HTR-8/SVneo (cell line): ENCODE data around the gene C6.
"Not testable (repeated sequence)": the region's sequence is repeated elsewhere in the genome, so short reads cannot be mapped to it uniquely, and the experiment has no call there.

ENCODE experiments used
- DNase-seq: peaks from one replicate; pipeline ENCODE4 v3.0.0; 2011; ENCODE audit warnings: low spot score, mixed read lengths; ENCODE audit not compliant: insufficient read length
- FAIRE-seq: peaks from 2 replicates; lab custom pipeline; 2011; peaks lifted over from hg19 to GRCh38; lab: Jason Lieb, UNC

Gene C6

DNA sequence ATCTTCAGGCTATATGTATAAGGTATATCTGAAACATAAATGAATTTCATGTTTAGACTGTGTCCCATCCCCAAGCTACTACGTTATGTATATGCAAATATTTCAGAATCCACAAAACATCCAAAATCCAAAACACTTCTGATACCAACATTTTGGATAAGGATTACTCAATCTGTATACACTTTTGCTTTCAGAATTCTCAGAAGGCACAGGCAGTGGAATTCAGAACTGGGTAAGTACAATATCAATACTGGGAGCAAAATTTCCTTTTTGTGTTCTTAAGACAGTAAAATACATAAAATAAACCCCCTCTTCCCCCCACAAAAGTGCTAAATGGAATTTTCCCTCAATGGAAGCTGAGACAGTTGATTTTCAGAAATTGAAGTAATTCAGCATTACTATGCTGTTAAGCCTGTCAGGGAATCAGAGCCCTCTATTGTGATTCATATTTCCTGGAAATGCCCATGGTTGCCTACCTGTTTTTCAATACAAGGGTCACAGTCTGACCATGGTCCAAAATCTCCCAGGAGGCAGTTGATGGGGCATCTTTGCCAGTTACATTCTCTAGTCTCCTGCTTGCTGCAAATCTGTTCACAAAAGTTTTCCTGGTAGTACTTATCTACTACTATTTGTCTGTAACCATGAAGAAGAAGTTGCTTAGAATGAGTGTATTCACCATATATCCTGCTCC is 12.1 kb downstream of the C6 start:
- FAIRE-seq (no peak), DNase-seq (no peak)

DNA sequence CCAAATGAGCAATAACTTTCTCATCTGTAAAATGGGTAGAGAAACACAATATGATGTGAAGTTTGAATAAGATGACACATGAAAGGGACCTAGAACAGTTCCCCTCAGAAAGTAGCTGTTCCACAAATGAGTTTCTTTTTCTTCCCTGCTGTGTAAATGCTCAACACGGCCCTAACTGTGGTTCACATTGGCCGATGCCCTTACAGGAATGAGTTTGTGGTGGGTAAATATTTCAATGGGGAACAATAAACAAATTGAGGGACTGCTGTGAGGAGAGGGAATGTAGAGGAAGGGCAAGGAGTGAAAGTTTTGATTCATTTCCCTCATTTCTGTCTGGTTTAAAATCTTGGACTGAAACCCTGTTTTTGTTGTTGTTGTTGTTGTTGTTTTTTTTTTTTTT is 12.8 kb downstream of the C6 start:
- FAIRE-seq (peak; percentile 36), DNase-seq (no peak)

DNA sequence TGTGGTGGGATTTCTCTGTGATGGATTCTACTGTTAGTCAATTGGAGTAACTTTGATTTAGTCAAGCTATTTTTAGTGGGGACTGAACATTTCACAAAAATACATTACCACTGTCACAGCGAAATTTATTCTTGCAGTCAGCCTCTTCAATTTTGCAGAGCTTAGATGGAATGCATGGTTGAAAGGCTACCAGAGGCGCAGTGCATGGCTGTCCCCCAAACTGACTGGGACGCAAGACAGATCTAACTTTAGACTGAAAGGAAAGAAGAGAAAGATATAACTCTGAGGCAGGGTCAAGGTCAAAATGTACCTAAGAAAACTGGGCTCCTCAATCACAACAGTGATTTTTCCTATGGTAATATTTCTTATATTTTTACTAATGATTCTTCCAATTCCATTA is 13.7 kb downstream of the C6 start:
- FAIRE-seq = no peak
- no peak for DNase-seq

DNA sequence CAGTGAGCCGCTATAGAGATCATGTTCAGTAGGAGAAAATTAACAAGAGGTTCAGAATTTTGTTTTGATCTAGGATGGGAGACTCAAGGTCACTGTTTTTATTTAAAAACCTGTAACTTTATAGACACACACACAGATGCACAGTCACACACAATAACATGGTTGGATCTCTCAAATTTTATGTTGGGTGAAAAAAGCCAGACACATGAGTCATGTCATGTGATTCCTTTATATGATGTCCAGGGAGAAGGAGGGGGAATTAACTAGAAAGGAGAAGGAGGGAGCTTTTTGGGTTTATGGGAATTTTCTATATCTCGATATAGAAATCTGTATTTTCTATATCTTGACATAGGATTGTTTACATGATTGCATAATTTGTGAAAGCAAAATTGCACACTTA is 17.1 kb downstream of the C6 start:
- FAIRE-seq (no peak), DNase-seq (no peak)

DNA sequence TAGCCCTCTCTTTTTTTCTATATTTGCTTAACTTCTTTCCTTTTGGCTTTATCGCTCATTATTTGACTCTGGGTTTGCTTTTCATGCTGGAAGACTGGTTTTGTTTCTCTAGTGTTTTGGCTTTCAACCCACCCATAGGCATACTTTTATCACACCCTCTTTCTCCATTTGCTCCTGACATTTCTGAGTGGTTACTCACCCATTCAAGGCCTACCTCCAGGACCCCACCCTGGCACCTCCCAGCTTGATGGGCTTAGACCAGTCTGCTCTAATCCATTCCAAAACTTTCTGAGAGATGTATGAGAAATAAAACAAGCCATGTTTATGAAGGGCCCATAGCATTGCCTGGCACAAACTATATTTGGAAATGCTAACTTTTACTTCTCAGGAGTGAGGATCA is 18.1 kb downstream of the C6 start:
- no peak for FAIRE-seq
- no peak for DNase-seq

DNA sequence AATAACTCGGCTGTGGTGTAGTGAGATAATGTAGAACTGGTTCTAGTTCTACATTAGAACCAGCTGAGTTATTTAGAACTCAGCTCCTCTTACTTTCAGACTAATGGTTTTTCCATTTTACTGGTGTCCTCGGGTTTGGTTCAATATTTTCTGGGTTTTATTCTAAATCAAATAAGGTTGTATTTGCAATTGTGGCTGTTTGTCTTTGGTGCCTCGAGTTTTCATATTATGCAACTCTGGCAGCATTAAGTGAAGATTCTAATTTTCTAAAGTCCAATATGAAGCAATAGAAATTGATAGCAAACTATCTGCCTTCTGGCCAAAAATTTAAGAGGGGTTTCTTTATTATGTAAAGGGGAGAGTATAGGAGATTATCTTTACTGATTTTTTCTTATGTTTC is 19.0 kb downstream of the C6 start:
- FAIRE-seq (no peak), DNase-seq (no peak)

DNA sequence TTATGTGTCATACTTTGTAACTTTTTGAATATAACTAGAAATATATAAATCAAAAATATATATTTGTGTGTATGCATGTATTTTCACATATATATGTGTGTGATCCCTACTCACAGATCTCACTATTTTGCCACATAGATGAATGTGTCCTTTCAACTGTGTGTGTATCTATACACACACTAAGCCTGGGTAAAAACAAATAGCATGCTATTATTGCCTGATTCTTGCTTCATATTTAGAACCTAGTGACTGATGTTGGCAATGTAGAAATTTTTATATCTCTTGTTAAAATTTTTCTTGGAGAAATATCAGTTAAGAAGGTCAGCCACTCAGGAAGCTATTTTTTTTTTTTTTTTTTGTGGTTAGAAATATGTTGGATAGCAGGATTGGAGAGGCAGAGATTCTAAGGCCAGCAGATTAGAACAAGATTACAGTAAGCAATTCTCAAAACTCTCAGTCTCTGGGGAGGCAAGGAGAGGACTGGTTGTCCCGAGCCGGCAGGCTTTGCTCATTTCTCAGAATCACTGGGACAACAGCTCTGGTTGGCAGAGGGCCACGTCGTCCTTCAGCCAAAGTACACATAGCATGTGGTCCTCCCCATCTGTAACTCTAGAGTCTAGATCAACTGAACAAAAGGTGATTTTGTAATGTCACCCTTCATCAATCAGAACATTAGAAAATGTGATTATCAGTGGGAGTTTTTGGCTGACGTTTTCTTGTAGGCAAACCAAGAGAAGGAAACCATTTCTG is 19.7 kb downstream of the C6 start:
- peak; percentile 20 for FAIRE-seq
- no peak for DNase-seq

DNA sequence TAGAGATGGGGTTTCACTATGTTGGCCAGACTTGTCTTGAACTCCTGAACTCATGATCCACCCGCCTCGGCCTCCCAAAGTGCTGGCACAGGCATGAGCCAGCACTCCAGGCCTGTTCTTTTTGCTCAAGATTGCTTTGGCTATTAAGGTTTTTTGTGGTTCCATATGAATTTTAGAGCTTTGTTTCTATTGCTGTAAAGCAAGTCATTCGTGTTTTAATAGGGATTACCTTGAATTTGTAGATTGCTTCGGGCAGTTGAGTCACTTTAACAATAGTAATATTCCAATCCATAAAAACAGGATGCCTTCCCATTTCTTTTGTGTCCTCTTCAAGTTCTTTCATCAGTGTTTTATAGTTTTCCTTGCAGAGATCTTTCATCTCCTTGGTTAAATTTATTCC is 22.1 kb downstream of the C6 start:
- DNase-seq = no peak
- no peak for FAIRE-seq

DNA sequence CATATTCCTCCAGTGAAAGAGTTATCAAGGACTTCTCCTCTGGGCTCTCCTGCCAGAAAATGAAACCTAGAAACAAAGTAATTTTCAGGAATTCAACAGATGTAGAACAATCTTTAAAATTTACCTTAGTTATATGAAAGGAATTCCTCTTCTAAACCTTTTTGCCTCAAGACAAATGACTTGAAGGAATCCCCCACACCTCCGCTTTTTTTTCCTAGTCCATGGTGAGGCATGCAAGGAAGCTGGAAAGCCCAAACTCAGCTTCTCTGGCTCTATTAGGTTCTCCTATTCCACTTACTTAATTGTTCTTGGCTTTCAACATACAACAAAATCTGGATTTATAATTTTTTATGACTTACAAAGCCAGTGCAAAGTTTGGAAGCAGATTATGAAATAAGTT is 27.2 kb downstream of the C6 start:
- DNase-seq = no peak
- no peak for FAIRE-seq

DNA sequence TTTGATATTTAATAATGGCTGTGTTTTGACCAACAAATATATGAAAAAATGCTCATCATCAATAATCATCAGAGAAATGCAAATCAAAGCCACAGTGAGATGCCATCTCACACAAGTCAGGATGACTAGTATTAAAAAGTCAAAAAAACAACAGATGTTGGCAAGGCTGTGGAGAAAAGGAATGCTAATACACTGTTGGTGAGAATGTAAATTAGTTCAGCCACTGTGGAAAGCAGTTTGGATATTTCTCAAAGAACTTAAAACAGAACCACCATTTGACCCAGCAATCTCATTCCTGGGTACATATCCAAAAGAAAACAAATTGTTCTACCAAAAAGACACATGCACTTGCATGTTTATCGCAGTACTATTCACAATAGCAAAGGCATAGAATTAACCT is 30.0 kb downstream of the C6 start:
- DNase-seq, FAIRE-seq: not testable (repeated sequence)

DNA sequence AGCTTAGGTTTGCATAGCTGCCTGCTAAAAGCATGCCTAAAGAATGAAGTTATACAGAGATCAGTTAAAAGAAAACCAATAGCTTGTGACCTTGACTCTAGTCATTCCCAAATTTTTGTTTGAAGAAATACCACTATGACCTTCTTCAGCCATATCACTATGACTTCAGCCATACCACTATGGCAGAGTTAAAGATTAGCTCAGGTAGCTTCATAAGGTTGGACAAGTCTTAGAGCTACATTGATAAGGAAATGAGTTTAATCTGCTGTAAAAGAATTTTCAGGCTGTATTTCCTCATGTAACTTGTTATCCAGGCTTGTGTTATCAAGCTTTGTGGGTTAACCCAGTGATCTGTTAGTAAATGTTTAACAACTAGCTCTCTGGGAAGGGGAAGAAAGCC is 30.7 kb downstream of the C6 start:
- FAIRE-seq (no peak), DNase-seq (no peak)

DNA sequence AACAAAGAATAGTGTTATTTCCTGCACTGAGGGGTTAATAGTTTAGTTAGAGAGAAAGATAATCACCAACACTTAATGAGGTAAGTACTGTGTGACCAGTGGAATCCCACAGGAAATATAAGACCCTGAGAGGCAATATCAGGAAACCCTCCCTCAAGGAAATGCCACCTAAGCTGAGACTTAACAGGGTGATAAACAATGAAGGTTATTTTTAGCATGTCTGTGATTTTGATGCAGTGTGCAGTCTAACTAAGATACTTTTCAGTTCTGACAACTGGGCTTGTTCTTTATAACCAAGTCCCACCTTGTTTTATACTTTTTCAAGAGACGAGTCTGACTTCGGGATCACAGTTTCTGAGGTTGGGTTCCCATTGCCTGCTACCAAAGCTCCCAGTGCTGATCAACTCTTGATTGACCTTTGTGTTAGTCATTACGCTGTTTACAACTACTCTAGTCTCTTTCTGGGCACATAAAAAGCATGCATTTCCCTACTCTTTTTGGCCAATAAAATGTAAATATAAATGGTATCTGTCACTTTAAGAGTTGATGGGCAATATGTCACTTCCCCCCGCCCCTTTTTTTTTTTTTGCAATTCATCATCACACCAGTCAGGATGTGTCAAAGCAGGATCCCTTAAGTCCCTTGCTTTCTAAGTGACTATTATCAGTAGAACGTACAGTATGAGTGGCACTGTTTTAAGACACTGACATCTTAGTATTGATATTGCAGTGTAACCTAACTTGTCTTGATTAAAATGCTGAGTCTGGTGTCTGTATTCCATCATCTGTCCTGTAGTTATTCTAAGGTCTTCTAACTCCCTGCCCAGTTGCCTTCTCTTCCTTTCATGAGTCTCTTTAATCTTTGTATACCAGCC is 31.4 kb downstream of the C6 start:
- DNase-seq (no peak), FAIRE-seq (peak; percentile 13)

DNA sequence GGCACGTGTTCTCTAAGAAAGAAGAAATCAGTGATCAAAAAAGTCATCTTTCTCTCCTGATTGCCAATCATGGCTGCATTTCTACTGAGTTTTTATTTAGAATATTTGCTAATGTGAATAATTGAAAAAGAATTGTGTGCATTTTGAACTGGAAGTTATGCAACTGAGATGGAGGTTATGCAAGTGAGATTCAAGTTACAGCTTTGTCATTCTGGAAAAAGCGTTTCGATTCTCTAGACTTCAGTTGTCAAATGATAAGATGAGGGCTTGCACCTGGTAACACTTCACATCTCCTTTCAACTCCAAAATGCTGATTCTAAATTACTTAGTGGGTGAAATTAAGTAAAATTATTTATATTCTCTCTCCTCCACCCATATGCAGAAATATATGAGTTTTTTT is 36.4 kb downstream of the C6 start:
- DNase-seq = no peak
- no peak for FAIRE-seq

DNA sequence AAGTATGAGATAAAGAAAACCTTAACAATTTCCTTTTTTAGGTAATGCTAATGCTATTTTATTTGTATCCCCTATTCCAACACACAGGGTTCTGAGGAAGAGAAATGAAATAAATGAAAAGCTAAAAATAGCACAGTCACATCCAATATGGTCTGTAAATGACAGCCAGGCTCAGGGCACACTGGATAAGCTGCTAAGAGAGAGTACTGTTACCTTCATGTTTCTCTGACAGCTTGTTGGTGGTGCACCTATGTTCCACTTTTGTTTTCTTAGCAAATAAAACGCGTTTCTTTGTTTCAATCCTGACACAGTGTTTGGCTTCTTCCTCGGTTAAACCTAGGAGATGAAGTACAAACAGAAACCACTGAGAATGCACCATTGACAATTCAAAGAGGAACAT is 41.3 kb downstream of the C6 start:
- FAIRE-seq = no peak

DNA sequence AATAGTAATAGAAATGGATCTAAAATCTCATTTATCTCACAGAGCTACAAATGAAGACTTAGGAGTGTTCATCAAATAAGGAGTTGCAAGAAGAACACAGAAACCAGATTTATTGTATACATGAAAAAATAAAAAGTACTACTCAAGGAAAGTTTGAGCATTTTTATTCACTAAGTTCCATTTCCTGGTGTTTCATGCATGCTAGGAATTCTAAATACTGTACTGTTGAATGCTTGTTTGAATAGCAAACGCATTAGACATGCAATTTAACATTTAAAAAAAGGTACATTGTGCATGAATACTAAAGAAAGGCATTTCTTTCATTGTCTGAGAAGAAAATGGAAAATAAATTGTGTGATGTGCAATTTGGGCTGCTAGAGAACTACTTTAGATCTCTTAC is 52.1 kb downstream of the C6 start:
- DNase-seq = no peak
- peak; percentile 33 for FAIRE-seq

More for the DNA sequence above, 41.3 kb downstream of the C6 start:
- no peak for DNase-seq

DNA sequence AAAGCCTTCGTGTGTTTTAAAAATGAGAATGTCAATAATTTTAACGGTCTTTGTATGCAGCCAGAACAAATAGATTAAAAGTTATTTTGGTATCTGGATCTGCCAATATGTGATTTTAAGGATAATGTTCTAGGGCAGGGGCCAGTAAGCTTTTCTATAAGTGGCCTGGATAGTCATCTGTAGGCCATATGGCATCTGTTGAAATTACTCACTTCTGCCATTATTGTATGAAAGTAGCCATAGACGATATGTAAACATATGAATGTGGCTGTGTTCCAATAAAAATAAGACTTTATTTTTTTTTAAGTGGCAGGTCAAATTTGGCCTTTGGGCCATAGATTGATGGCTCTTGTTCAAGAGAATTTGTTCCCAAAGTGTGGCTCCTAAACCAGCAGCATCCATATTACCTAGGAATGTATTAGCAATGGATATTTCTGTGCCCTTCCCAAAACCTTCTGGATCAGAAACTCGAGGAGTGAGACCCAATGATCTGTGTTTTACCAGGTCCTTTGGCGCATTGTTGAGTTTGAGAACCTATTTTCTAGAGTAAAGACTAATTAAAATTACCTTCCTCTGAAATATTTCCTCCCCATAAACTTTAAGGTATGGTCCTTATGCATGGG is 55.9 kb downstream of the C6 start:
- FAIRE-seq (no peak), DNase-seq (no peak)

DNA sequence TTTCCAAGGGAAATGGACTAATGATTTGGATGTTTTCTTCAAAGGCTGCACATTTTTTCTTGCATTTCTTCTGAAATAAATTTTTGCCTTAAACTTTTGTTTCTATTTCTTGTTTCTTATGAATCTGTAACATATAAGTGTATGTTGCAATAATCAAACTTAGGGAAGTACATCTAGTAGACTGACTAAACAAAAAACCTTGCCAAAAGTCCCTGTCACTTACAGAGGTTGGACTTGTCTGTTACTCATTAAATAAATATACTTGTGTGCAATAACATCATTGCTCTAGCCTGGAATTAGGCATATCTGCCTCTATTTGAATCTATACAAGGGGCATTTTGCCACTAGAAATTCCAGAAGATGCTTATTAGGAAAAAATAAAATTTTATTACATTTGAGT is 56.6 kb downstream of the C6 start:
- DNase-seq (no peak), FAIRE-seq (no peak)

DNA sequence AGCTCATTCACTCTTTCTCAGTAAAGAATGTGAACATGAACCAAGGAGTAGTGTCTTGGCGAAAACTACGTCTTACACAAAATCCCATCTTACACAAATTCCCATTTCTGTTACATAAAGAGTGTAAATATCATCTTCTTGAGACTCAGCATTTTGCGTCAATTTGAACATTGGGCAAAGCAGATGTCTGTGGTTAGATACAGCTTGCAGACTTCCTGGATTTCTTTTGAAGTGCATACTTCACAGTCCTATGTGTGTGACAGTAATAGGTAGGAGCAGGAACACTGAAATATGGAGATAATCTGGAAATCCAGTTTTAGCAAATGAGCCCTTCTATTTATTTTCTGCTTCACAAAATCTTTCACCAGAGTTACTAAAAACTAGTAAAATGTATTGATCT is 58.8 kb downstream of the C6 start:
- DNase-seq (no peak), FAIRE-seq (no peak)

DNA sequence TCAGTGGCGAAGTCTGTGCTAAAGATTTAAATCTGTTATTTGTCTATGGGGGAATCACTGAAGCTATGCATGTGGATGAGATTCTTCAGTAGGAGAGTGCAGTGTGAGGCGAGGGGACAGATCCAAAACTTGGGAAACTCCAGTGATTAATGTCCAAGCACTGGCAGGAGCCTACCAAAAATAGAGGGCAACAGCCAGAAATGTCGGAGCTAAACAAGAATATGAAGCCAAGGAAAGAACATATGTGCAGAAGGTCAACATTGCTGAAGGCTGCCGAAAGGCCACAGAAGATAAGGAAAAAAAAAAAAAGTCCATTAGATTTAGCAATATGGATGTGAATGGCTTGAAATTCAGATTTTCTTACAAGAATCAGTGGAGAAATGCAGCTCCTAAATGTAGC is 61.8 kb downstream of the C6 start:
- DNase-seq (no peak), FAIRE-seq (no peak)

DNA sequence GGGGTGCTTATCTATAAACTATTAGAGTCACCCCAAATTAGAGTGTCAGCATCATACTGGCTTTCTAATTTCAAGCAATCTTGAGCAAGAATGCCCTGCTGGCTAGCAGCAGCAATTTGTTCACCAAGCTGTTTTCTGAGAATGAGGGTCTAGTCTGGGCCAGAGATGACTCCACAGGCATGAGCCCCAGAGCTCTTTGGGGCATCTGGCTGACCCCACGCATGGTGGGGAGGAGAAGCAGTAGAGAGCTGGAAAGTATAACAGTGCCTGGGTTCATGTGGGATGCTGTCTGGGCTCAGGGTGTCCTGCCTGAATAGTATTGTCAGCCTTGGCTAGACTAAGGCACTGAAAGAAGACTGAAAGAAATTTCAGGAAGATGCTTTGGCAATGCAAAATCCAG is 64.9 kb downstream of the C6 start:
- FAIRE-seq (no peak), DNase-seq (no peak)

DNA sequence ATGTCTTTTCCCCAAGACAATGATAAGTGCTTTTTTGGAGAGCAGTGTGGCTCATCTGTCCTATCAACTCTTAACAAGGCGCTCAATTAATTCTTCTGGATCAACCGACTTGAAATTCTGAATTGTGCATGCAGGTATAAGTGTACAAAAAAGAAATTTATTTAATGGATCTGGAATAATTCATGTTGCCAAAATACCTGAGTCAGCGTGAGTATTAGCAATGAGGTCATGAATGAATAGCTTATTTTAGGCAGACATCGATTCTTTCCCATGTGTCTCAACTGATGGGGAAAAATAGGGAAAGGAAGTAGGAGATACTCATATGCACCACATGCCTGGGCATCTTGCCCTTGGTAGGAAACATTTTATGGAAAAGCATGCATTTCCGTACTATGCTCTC is 68.0 kb downstream of the C6 start:
- no peak for FAIRE-seq

More for the DNA sequence above, 68.0 kb downstream of the C6 start:
- no peak for DNase-seq
